ENCODE results near the gene GFPT2. TPM values are rescaled to one million over a fixed set of nuclear protein-coding genes. Genes with fewer than 3 reads are reported as not detected.

Gene GFPT2
- total RNA-seq, 1 donor from 2014 or later, result 0.68 TPM

GRCh38 chr5:180274695-180275094, 78.4 kb downstream of the GFPT2 start:
- DNase-seq, result no peak

- DNase-seq, result no peak
Observed at GRCh38 chr5:180271221-180271620, 81.9 kb downstream of the GFPT2 start.

GRCh38 chr5:180259260-180259611, 93.9 kb downstream of the GFPT2 start:
- DNase-seq, result no peak

GRCh38 chr5:180253036-180253824, 99.9 kb downstream of the GFPT2 start:
- no peak for DNase-seq

- no peak for DNase-seq
Observed at GRCh38 chr5:180251887-180252286, 101.2 kb downstream of the GFPT2 start.

- DNase-seq, result no peak
Observed at GRCh38 chr5:180251141-180251540, 102.0 kb downstream of the GFPT2 start.

Other genes starting within 250 kb of the GFPT2 start
- gene RASGEF1C, start 144.1 kb downstream of the GFPT2 start, total RNA-seq, result not detected in 2 replicates
- 27.4 and 28.5 TPM in 2 replicates for gene MAPK9, start 61.3 kb downstream of the GFPT2 start, total RNA-seq
- 21.6 and 44.6 TPM in 2 replicates for gene CNOT6, start 141.0 kb upstream of the GFPT2 start, total RNA-seq
- 0.74 and 0.85 TPM in 2 replicates for gene SCGB3A1, start 238.2 kb upstream of the GFPT2 start, total RNA-seq

All from dermis blood vessel endothelial cell (primary cell).